Spleen (tissue), 11 donors: ENCODE results near the gene MRM1. TPM values are rescaled to one million over a fixed set of nuclear protein-coding genes. Genes with fewer than 3 reads are reported as not detected.

Source experiments
- DNase-seq: peaks from one replicate; pipeline ENCODE4 v3.0.0-alpha.2; 2020
- H3K27ac ChIP-seq, 8 donors: fragments of 200-600 bp; sonication (generic) in 7 of 8; 1 replicate in 4 of 8; 2 replicates in 4 of 8; pipeline versions ENCODE4 v1.5.0 to v1.8.0; 2016 to 2021; ENCODE audit warnings: inconsistent platforms in 4 of 8, mild to moderate bottlenecking in 4 of 8, moderate library complexity in 1 of 8
- H3K27me3 ChIP-seq, 7 donors: fragments of 200-600 bp; sonication (generic) in 6 of 7; replicated peaks in 1 of 7; 1 replicate in 4 of 7; 2 replicates in 3 of 7; pipeline versions ENCODE4 v1.5.0 to v1.8.0; 2016 to 2021; ENCODE audit warnings: inconsistent platforms in 3 of 7, mild to moderate bottlenecking in 1 of 7
- H3K36me3 ChIP-seq, 6 donors: fragments of 200-600 bp; sonication (generic) in 5 of 6; 1 replicate in 4 of 6; 2 replicates in 2 of 6; pipeline versions ENCODE4 v1.5.0 to v1.8.0; 2016 to 2021; ENCODE audit warnings: inconsistent platforms in 2 of 6
- H3K4me1 ChIP-seq, 6 donors: fragments of 200-600 bp; sonication (generic) in 5 of 6; 1 replicate in 3 of 6; 2 replicates in 3 of 6; pipeline versions ENCODE4 v1.5.0 to v1.8.0; 2016 to 2021; ENCODE audit warnings: inconsistent platforms in 3 of 6
- H3K4me3 ChIP-seq, 8 donors: fragments of 200-600 bp; sonication (generic) in 7 of 8; 1 replicate in 4 of 8; 2 replicates in 4 of 8; pipeline versions ENCODE4 v1.5.0 to v1.8.0; 2016 to 2021; ENCODE audit warnings: inconsistent platforms in 4 of 8, mild to moderate bottlenecking in 4 of 8, moderate library complexity in 2 of 8
- H3K9me3 ChIP-seq, 8 donors: fragments of 200-600 bp; sonication (generic) in 7 of 8; 1 replicate in 4 of 8; 2 replicates in 4 of 8; pipeline versions ENCODE4 v1.5.0 to v1.8.0; 2016 to 2021; ENCODE audit warnings: inconsistent platforms in 4 of 8
- CTCF ChIP-seq, 11 experiments: fragments of 200-600 bp in 7 of 11; fragments of 450-650 bp in 4 of 11; sonication (generic) in 4 of 11; IDR thresholded peaks in 8 of 11; conservative IDR thresholded peaks in 3 of 11; 1 replicate in 7 of 11; 2 replicates in 4 of 11; pipeline versions ENCODE4 v1.4.0 to v1.8.0; 2016 to 2021; ENCODE audit warnings: antibody characterized with exemption in 11 of 11, inconsistent platforms in 4 of 11, mild to moderate bottlenecking in 1 of 11
- POLR2A ChIP-seq, 3 donors: fragments of 450-650 bp; IDR thresholded peaks; one replicate each; pipeline ENCODE4 v1.5.1; 2017; ENCODE audit warnings: antibody characterized with exemption in 3 of 3, mild to moderate bottlenecking in 1 of 3
- POLR2AphosphoS5 ChIP-seq, 3 donors: sonication (generic); formaldehyde crosslinking; IDR thresholded peaks; one replicate each; pipeline ENCODE4 v1.5.1; 2017; ENCODE audit warnings: antibody characterized with exemption in 3 of 3
- WGBS, 5 donors: extraction: QIAGEN DNeasy Blood & Tissue Kit in 3 of 5; methylation state at CpG; one replicate each; pipeline versions ENCODE4 v1.1.5 to v1.1.7; 2013 to 2018; 5-methylcytosine and 5-hydroxymethylcytosine counted together
- intact Hi-C: fragments of 100-400 bp; cut with DNase I; formaldehyde crosslinking; loops from one replicate; pipeline ENCODE4 v1.15.0; 2023; ENCODE audit warnings: low total_unique reads
- polyA plus RNA-seq, 3 donors: library from polyadenylated mRNA; stranded (reverse); fragments of 200-250 nt; gene quantifications; one replicate each; pipeline ENCODE4 v1.2.1, GENCODE V29; 2013
- total RNA-seq, 7 donors: library from RNA; depleted of rRNA in 3 of 7; stranded (reverse); fragments of >200 nt in 3 of 7; fragmentation: NEBNext Ultra II Directional in 4 of 7; extraction: Animal tissue kit (Norgen Biotek cat#: 25700) in 4 of 7; gene quantifications; one replicate each; pipeline versions ENCODE4 v1.1.0 to v1.2.1, GENCODE V29; 2016 to 2021
- donor health status: healthy with polysubstance abuse.
- donor health status: DM: no; HTN: no; CAD: no; lungs with moderate emphysema.
- donor health status: DM: no; HTN: no; CAD: no.
- donor health status: Bipolar disorder and iron deficiency.
- donor health status: healthy.
- donor health status: DM: no; HTN: no; CAD: no.
- donor health status: DM: yes; HTN: yes; CAD: no.

MRM1 gene
- total and polyA plus RNA-seq, 10 donors = 5.4 to 13.8 (median 8.5) TPM

- intact Hi-C loops = no loop called here
- Histone ChIP-seq H3K27me3 (no peaks in the 10 kb centered on the region), H3K27ac (no peak overlapping the region), H3K9me3 (no peaks in the 10 kb centered on the region), H3K4me1 (peaks cover 0 to 29% (median 0%) of the 10 kb centered on the region in 6 donors), H3K4me3 (no peak overlapping the region), H3K36me3 (peaks cover 3 to 95% (median 74%) of the 10 kb centered on the region in 6 donors)
- 90 to 98% (median 93%) methylated on average over 2 of the region's 2 CpGs for WGBS, 5 donors
- DNase-seq = no peak
- no peak for TF ChIP-seq POLR2AphosphoS5 (IDR thresholded peaks at IDR 0.05)
- no peak for TF ChIP-seq POLR2A (IDR thresholded peaks at IDR 0.05)
- no peak for TF ChIP-seq CTCF (IDR thresholded peaks at IDR 0.05 in 8 of 11, conservative IDR thresholded peaks at IDR 0.05 in 3 of 11)
These were observed 24.6 kb upstream of the MRM1 start for GRCh38 chr17:36576793-36577192.

GRCh38 chr17:36578671-36579070 lies 22.7 kb upstream of the MRM1 start:
- 92 to 96% (median 96%) methylated on average over 2 of the region's 2 CpGs for WGBS, 5 donors
- TF ChIP-seq POLR2A (IDR thresholded peaks at IDR 0.05) (no peak), CTCF (IDR thresholded peaks at IDR 0.05 in 8 of 11, conservative IDR thresholded peaks at IDR 0.05 in 3 of 11) (no peak), POLR2AphosphoS5 (IDR thresholded peaks at IDR 0.05) (no peak)

GRCh38 chr17:36583787-36584186 lies 17.6 kb upstream of the MRM1 start:
- DNase-seq = no peak
- intact Hi-C loops = no loop called here
- no peak for TF ChIP-seq CTCF (IDR thresholded peaks at IDR 0.05 in 8 of 11, conservative IDR thresholded peaks at IDR 0.05 in 3 of 11)
- TF ChIP-seq POLR2AphosphoS5 (IDR thresholded peaks at IDR 0.05) = no peak
- TF ChIP-seq POLR2A (IDR thresholded peaks at IDR 0.05) = no peak
- Histone ChIP-seq H3K36me3 (peaks cover 3 to 100% (median 98%) of the 10 kb centered on the region in 6 donors), H3K4me1 (no peaks in the 10 kb centered on the region), H3K27ac (no peak overlapping the region), H3K9me3 (no peaks in the 10 kb centered on the region), H3K4me3 (no peak overlapping the region), H3K27me3 (no peaks in the 10 kb centered on the region)
- WGBS, 5 donors = 79 to 96% (median 85%) methylated on average over 1 of the region's 1 CpG

More at GRCh38 chr17:36578671-36579070, 22.7 kb upstream of the MRM1 start:
- no peak overlapping the region for H3K4me3 ChIP-seq
- intact Hi-C loops = no loop called here
- H3K4me1 ChIP-seq = peaks cover 0 to 17% (median 0%) of the 10 kb centered on the region in 6 donors
- H3K36me3 ChIP-seq = peaks cover 3 to 95% (median 78%) of the 10 kb centered on the region in 6 donors
- H3K27ac ChIP-seq = no peak overlapping the region
- DNase-seq = no peak
- H3K27me3 ChIP-seq = no peaks in the 10 kb centered on the region
- H3K9me3 ChIP-seq = no peaks in the 10 kb centered on the region

- Histone ChIP-seq H3K9me3 (no peaks in the 10 kb centered on the region), H3K36me3 (peaks cover 0 to 99% (median 83%) of the 10 kb centered on the region in 6 donors), H3K27me3 (no peaks in the 10 kb centered on the region), H3K4me1 (peaks cover 0 to 19% (median 4%) of the 10 kb centered on the region in 6 donors), H3K4me3 (no peak overlapping the region), H3K27ac (no peak overlapping the region)
- DNase-seq = no peak
- intact Hi-C loops = no loop called here
- TF ChIP-seq POLR2AphosphoS5 (IDR thresholded peaks at IDR 0.05) (no peak), CTCF (IDR thresholded peaks at IDR 0.05 in 8 of 11, conservative IDR thresholded peaks at IDR 0.05 in 3 of 11) (no peak), POLR2A (IDR thresholded peaks at IDR 0.05) (no peak)
- WGBS, 5 donors = 93 to 97% (median 95%) methylated on average over 2 of the region's 2 CpGs
These were observed 15.2 kb upstream of the MRM1 start for GRCh38 chr17:36586138-36586537.
